Suprapubic skin (tissue), 4 donors: ENCODE data around the gene CNDP1.

Experiments
- EP300 ChIP-seq: sonication (generic); formaldehyde crosslinking; IDR thresholded peaks from one replicate; pipeline ENCODE4 v1.6.1; 2017; ENCODE audit warnings: antibody characterized with exemption
- POLR2A ChIP-seq, 2 donors: fragments of 450-650 bp; IDR thresholded peaks; one replicate each; pipeline ENCODE4 v1.6.1; 2017; ENCODE audit warnings: antibody characterized with exemption in 2 of 2, mild to moderate bottlenecking in 2 of 2, moderate library complexity in 2 of 2
- POLR2AphosphoS5 ChIP-seq, 3 donors: sonication (generic); formaldehyde crosslinking; IDR thresholded peaks; one replicate each; pipeline ENCODE4 v1.6.1; 2017; ENCODE audit warnings: antibody characterized with exemption in 3 of 3
- TF ChIP-seq, protein P1 (sequence below), 2 donors: fragments of 200-600 bp in 1 of 2; fragments of 450-650 bp in 1 of 2; sonication (generic) in 1 of 2; IDR thresholded peaks; one replicate each; pipeline ENCODE4 v1.5.1; 2016 to 2019; ENCODE audit warnings: antibody characterized with exemption in 2 of 2, mild to moderate bottlenecking in 1 of 2, moderate library complexity in 1 of 2

- no peak for TF ChIP-seq EP300
- TF ChIP-seq, protein P1, sequence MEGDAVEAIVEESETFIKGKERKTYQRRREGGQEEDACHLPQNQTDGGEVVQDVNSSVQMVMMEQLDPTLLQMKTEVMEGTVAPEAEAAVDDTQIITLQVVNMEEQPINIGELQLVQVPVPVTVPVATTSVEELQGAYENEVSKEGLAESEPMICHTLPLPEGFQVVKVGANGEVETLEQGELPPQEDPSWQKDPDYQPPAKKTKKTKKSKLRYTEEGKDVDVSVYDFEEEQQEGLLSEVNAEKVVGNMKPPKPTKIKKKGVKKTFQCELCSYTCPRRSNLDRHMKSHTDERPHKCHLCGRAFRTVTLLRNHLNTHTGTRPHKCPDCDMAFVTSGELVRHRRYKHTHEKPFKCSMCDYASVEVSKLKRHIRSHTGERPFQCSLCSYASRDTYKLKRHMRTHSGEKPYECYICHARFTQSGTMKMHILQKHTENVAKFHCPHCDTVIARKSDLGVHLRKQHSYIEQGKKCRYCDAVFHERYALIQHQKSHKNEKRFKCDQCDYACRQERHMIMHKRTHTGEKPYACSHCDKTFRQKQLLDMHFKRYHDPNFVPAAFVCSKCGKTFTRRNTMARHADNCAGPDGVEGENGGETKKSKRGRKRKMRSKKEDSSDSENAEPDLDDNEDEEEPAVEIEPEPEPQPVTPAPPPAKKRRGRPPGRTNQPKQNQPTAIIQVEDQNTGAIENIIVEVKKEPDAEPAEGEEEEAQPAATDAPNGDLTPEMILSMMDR (IDR thresholded peaks at IDR 0.05): no peak
- no peak for TF ChIP-seq POLR2A (IDR thresholded peaks at IDR 0.05)
- TF ChIP-seq POLR2AphosphoS5 (IDR thresholded peaks at IDR 0.05): peak in 1 of 3 donors; percentile 21
Observed at GRCh38 chr18:74597034-74597661, 62.8 kb downstream of the CNDP1 start.
